Endometrial microvascular endothelial cells (primary cell): ENCODE results near the gene TNXB. TPM values are rescaled to one million over a fixed set of nuclear protein-coding genes. Genes with fewer than 3 reads are reported as not detected.

Source experiments
- in situ Hi-C: cut with HindIII; loops from 2 replicates; pipeline ENCODE4 v1.10.0; 2017; ENCODE audit warnings: low sequenced_read_pairs, low pct_unique_long_range_greater_than_20kb; ENCODE audit errors: inconsistent ontology term
- total RNA-seq: library from RNA; depleted of rRNA; stranded (reverse); fragments of >200 nt; gene quantifications from one replicate; pipeline ENCODE4 v1.2.3, GENCODE V29; 2015; ENCODE audit errors: inconsistent ontology term

TNXB gene
- total RNA-seq, 1 donor from 2014 or later, result not detected

DNA sequence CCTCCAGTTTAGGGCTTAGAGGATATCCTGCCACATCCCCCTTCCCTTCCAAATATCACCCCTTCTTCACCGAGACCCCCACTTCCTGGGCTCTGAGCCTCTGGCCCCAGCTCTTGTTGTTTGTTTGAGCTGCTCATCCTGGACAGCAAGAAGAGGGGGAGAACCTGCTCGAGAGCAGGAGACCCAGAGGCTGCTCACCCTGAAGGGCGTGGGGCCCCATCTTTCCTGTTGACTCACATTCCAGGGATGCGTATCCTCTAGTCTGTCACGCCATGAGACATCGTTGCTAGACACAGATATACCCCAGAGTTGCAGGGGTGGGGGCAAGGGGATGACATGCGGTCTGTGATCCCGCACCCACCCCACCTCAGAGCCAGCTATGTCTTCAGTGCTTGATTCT, 5.7 kb upstream of the TNXB start:
- in situ Hi-C loops, result loop anchor here (25.0 kb wide), 1 partner anchor 177 kb away; the partner anchor contains the start of genes C2 and CFB

DNA sequence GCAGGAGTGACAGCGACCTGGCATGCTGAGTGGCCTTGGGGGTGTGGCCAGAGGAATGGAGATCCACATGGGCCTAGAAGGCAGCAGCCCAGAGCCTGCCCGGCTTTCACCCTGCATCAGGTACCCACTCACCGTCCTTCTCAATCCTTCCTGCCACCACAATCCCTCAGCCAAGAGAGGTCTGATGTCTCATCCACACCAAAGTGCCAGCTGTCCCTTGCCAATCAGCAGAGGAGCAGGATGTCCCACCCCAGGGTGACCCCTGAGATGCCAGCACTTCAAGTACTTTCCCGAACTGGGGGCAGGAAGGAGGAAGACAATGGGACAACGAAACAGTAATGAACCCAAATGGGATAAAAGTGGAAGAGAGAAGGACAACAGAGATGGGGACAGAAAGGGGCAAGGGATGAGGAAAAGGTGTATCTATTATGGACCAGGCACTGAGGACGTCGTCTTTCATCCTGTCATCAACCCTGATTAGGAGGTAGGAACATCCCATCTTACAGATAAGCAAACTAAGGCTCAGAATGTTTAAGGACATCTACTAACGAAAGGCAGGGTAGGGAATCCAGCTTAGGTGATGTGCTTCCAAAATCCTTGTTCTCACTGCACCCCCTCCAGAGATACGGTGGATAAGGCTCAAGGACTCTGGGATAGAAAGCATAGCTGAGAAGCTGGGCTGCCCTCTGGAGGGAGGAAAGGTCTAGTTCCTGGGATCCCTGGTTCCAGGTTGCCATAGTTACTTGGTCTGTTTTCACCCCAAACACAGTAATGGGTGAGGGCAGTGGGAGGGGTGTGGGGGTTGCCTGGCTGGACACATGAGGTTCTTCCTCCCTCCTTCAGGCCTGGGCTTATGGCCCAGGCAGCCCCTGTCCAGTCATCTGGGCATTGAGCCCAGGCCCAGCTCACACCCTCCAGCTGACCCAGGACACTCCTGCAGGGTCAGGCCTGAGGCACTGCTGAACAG, 4.5 kb upstream of the TNXB start:
- in situ Hi-C loops, result loop anchor here (25.0 kb wide), 1 partner anchor 176 kb away; the partner anchor contains the start of genes C2 and CFB

DNA sequence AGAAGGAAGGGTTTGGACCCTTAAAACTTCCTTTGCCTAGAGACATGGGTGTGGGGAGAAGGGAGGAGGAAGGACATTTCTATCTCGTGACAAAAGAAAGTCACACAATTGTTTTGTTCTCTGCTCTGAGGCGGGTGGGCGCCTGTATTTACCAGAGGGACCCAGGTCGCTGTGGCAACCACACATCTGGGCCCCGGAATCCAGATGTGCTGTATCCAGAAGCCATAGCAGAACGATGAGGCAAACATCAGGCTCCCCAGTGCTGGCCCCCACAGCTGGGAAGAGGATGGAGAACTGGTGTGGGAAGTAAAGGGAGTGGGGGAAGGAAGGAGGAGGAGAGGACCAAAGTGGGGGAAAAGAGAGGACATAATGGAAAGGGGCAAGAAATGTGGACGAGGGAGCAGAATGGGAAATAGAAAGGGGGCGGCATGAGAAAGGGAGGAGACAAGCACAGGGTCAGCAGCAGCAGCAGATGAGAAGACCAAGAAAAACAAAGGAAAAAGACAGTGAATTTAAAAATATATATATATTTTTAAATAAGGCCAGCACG, 3.4 kb upstream of the TNXB start:
- in situ Hi-C loops, result loop anchor here (25.0 kb wide), 1 partner anchor 175 kb away; the partner anchor contains the start of genes C2 and CFB

DNA sequence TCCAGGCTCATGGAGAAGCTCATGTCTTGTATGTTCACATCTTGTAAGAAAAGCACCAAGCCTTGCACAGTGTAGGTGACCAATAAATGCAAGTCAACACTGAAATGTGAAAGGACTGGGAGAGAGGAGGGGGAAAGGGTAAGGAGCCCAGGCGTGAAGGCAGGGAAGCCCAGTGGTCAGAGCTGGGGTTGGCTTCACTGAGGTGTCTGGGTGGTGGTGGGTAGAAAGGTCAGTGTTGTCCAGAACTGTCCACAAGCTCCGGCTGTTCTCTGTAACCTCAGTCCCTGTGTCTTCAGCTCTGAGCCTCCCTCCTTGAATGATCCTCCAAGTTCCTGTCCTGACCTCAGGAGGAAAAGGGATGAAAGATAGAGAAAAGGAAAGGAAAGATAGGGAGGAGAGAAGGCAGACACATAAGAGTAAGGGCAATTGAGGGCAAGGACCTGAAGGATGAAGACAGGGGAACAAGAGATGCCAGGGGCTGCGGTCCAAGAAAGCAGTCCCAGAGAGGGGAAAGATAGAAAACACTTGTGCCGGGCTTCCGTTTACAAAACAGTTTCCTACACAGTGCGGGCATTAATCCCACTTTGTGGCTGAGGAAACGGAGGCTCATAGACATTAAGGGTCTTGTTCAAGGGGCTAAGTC, 2.4 kb upstream of the TNXB start:
- in situ Hi-C loops, result loop anchor here (25.0 kb wide), 1 partner anchor 174 kb away; the partner anchor contains the start of genes C2 and CFB

- in situ Hi-C loops, result loop anchor here (25.0 kb wide), 1 partner anchor 173 kb away; the partner anchor contains the start of genes C2 and CFB
Observed at GRCh38 chr6:32110632-32111031, 1.5 kb upstream of the TNXB start.

DNA sequence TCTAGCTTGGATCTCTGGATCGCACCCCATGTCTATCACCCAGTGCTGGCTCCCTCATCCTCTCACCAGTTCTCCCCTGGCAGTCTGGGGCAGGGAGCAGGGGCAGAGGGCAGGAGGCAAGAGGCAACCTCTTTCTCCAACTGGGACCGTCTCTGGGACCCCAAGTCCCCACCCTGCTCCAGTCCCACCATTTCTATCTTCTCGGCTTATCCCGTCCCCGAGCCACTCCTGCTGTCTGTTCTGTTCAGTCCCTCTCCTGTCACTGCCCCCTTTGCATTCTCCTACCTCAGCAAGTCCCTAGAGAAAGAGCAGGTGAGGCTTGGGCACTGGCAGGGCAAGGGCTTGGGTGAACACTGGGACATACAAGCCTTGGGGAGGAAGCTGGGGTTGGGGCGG, 625 bp upstream of the TNXB start:
- in situ Hi-C loops, result loop anchor here (25.0 kb wide), 1 partner anchor 172 kb away; the partner anchor contains the start of genes C2 and CFB

- in situ Hi-C loops, result loop anchor here (25.0 kb wide), 1 partner anchor 171 kb away; the partner anchor contains the start of genes C2 and CFB
Observed at GRCh38 chr6:32108727-32109113, 418 bp downstream of the TNXB start.

DNA sequence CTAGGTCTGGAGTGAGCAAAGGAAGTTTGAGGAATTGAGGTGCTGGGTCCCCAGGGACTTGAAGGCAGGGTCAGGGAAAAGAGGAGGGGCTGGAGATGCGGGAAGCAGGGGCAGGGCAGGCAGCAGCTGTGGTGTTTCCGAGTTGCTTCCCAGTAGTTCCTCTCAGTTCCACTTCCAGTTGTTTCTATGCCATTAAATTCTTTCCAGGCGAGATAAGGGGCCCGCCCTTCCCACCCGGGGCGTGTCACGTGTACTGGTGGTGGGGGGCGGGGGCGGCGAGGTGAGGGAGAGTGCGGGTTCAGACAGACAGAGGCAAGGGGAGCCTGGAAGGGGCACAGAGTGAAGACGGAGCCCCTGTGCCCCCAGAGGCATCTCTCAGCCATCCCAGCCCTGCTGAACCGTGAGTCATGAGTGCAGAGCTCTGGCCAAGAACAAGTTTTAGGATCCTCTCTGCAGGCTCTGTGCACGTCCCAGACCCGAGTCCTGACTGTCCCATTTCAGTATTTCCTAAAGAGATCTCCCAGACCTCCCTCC, 977 bp downstream of the TNXB start:
- in situ Hi-C loops, result loop anchor here (25.0 kb wide), 1 partner anchor 171 kb away; the partner anchor contains the start of genes C2 and CFB

GRCh38 chr6:32107406-32107805, 1.7 kb downstream of the TNXB start:
- in situ Hi-C loops, result loop anchor here (25.0 kb wide), 1 partner anchor 170 kb away; the partner anchor contains the start of genes C2 and CFB

DNA sequence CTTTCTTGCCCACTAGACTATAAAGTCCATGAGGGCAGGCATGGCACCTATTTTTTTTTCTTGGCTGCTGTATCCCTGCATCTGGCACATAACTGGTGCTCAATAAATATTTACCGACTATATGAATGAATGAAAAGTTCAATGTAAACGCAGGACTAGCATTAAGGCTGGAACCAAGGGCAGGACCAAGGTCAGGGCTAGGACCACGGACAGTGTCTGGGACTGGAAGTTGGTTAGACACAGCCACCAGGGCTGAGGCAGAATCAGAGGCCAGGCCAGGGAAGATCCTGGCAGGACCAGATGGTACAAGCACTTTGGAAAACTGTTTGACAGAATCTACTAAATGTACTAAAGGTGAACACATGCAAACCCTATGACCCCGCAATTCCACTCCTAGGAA, 3.7 kb downstream of the TNXB start:
- in situ Hi-C loops, result loop anchor here (25.0 kb wide), 1 partner anchor 168 kb away; the partner anchor contains the start of genes C2 and CFB

DNA sequence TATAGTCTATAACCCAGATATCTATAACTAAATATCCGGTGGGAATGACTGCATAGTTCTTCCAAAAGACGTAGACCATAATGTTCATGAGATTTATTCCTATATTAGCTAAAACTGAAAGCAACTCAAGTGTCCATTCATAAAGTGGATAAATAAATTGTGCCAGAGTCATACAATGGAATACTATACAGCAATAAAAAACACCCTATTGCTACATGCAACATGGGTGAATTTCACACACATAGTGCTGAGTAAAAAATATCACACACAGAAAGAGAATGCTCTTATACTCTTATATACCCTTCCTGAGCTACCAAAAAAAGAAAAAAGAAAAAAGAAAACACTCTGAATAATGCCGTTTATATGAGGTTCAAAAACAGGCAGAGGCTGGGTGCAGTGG, 6.9 kb downstream of the TNXB start:
- in situ Hi-C loops, result loop anchor here (25.0 kb wide), 1 partner anchor 165 kb away; the partner anchor contains the start of genes C2 and CFB

GRCh38 chr6:32100251-32100650, 8.9 kb downstream of the TNXB start:
- in situ Hi-C loops, result loop anchor here (25.0 kb wide), 1 partner anchor 163 kb away; the partner anchor contains the start of genes C2 and CFB

GRCh38 chr6:32097364-32097763, 11.8 kb downstream of the TNXB start:
- in situ Hi-C loops, result no loop called here

DNA sequence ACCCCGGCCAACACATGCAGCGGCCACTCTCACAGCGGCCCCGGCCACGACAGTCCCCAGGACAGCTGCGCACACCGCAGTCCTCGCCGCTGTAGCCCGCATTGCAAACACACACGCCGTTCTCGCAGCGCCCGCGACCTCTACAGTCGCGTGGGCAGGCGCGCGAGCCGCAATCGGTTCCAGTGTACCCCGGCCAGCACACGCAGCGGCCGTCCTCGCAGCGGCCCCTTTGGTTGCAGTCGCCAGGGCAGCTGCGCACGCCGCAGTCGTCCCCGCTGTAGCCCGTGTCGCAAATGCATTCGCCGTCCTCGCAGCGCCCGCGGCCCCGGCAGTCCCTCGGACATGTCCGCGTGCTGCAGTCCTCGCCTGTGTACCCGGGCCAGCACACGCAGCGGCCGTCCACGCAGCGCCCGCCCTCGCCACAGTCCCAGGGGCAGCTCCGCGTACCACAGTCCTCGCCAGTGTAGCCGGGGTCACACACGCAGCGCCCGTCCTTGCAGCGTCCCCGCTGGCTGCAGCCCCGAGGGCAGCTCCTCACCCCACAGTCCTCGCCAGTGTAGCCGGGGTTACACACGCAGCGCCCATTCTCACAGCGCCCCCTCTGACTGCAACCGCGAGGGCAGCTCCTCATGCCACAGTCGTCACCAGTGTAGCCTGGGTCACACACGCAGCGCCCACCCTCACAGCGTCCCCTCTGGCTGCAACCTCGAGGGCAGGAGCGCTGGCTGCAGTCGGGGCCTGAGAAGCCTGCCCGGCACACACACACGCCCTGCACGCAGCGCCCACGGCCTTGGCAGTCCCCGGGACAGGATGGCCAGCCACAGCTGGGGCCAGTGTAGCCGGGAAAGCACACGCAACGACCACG, 12.5 kb downstream of the TNXB start:
- in situ Hi-C loops, result no loop called here

GRCh38 chr6:32096087-32096393, 13.1 kb downstream of the TNXB start:
- in situ Hi-C loops, result no loop called here

DNA sequence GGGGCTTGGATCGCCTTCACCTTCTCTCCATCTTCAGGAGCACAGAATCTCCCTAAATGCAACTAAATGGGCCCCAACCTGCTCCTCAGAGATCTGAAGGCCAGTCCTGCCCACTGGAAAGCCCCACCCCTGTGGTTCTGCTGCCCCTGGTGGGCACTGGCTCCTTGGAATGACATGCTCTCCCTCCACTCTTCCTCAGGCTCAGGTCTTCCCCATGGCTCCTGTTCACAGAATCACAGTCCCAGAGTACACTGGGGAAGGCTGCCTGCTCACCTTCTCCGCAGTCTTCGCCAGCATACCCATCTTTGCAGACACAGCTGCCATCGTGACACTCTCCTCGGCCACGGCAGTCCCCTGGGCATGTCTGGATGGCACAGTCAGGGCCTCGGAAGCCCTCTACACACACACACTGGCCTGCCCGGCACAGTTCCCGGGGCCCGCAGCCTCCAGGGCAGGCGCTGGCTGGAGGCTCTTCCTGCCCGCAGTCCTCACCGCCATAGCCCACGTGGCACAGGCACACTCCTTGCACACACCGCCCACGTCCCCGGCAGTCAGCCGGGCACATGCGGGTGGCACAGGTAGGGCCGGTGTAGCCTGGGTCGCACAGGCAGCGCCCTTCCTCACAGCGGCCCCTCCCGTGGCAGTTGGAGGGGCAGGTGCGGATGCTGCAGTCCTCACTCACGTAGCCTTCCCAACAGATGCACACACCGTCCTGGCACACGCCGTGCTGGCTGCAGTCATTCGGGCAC, 13.6 kb downstream of the TNXB start:
- in situ Hi-C loops, result no loop called here

DNA sequence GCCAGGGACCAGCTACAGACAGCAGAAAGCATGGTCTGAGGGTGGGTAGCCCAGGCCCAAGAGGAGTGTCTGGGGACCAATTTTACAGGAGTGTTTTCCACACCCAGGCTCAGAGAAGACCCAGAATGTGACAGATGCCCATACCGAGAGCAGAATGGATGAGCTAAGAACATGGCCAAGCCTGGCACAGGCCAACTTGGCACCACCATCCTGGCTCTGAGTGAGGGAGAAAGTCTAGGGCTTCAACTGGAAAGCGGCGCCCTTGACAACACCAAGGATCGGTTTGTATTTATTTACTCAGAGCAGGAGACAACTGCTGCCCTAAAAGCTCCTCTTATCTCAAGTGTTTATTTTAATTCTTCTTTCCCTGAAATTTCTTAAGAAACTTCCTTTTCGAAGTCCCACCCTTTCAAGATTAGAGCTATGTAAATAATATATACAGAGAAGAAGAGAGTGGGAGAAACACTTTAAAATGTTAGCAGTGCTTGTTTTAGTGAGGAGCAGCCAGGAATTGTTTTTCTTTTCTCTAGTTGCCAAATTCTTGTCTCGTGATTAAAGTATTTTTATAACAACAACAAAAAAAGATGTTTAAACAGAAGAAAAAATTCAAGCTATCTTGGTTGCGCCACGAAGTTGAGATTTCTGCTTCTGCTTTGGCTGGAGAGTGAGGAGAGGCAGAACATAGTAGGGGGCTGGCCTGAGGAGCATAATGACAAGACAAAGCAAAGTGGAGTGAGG, 16.2 kb downstream of the TNXB start:
- in situ Hi-C loops, result no loop called here
